SK-N-SH (cell line): ENCODE results near the gene CERS6. TPM values are rescaled to one million over a fixed set of nuclear protein-coding genes. Genes with fewer than 3 reads are reported as not detected.

Experiments used
- CTCF ChIA-PET: fragments of 300-600, 350-600 bp; formaldehyde crosslinking; extraction: SDS; loops from one replicate; lab custom pipeline; 2021; lab: Yijun Ruan, JAX
- POLR2A ChIA-PET: fragments of 350-600 bp; sonication (Branson Sonifier 250); formaldehyde crosslinking; extraction: SDS; loops from one replicate; lab custom pipeline; 2020; ENCODE audit warnings: antibody characterized with exemption, inconsistent platforms; lab: Yijun Ruan, JAX
- DNase-seq: peaks from one replicate; pipeline ENCODE4 v3.0.0; 2012
- H2AFZ ChIP-seq: fragments of 200-600 bp; sonication (generic); 2 replicates; pipeline ENCODE4 v1.8.1; 2016; ENCODE audit warnings: antibody characterized with exemption, mild to moderate bottlenecking, low read depth
- H3F3A ChIP-seq: fragments of 200-600 bp; sonication (generic); replicated peaks from 2 replicates; pipeline ENCODE3; 2016; ENCODE audit warnings: antibody characterized with exemption, mild to moderate bottlenecking; ENCODE audit not compliant: insufficient read depth
- H3K27ac ChIP-seq, 2 experiments: fragments of 200-500 bp in 1 of 2; fragments of 200-600 bp in 1 of 2; sonication (Bioruptor generic) in 1 of 2; sonication (generic), shearing (Covaris generic) in 1 of 2; 2 replicates each; pipeline versions ENCODE4 v1.5.1 to v1.6.1; 2014 to 2016; ENCODE audit warnings: low read depth in 2 of 2, inconsistent platforms in 1 of 2, low read length in 1 of 2, mild to moderate bottlenecking in 1 of 2, mixed read lengths in 1 of 2
- H3K27me3 ChIP-seq: fragments of 200-600 bp; sonication (generic), shearing (Covaris generic); 2 replicates; pipeline ENCODE4 v1.6.1; 2016; ENCODE audit warnings: mixed run types; ENCODE audit not compliant: insufficient read depth
- H3K36me3 ChIP-seq, 2 experiments: fragments of 200-500 bp in 1 of 2; fragments of 200-600 bp in 1 of 2; sonication (Bioruptor generic) in 1 of 2; sonication (generic) in 1 of 2; replicated peaks in 1 of 2; 2 replicates each; pipeline versions ENCODE3 to v1.5.1; 2014 to 2016; ENCODE audit warnings: low read length in 1 of 2, mild to moderate bottlenecking in 1 of 2; ENCODE audit not compliant: insufficient read depth in 2 of 2, control insufficient read depth in 1 of 2
- H3K4me1 ChIP-seq, 2 experiments: fragments of 200-500 bp in 1 of 2; fragments of 200-600 bp in 1 of 2; sonication (Bioruptor generic) in 1 of 2; sonication (generic), shearing (Covaris generic) in 1 of 2; 2 replicates each; pipeline versions ENCODE4 v1.5.1 to v1.6.1; 2014 to 2016; ENCODE audit warnings: low read depth in 1 of 2, low read length in 1 of 2, mixed run types in 1 of 2; ENCODE audit not compliant: insufficient read depth in 2 of 2, control insufficient read depth in 1 of 2
- H3K4me2 ChIP-seq: fragments of 200-600 bp; sonication (generic), shearing (Covaris generic); 2 replicates; pipeline ENCODE4 v1.6.1; 2017; ENCODE audit warnings: mixed run types
- H3K4me3 ChIP-seq, 2 experiments: fragments of 200-500 bp in 1 of 2; fragments of 200-600 bp in 1 of 2; sonication (Bioruptor generic) in 1 of 2; sonication (generic), shearing (Covaris generic) in 1 of 2; 2 replicates each; pipeline versions ENCODE4 v1.5.1 to v1.8.1; 2014 to 2016; ENCODE audit warnings: low read depth in 2 of 2, inconsistent platforms in 1 of 2, low read length in 1 of 2, mild to moderate bottlenecking in 1 of 2, mixed read lengths in 1 of 2, moderate library complexity in 1 of 2
- H3K79me2 ChIP-seq: fragments of 200-600 bp; sonication (generic); 2 replicates; pipeline ENCODE4 v1.8.1; 2017; ENCODE audit warnings: mild to moderate bottlenecking; ENCODE audit not compliant: insufficient read depth
- H3K9ac ChIP-seq: fragments of 200-600 bp; sonication (generic); 2 replicates; pipeline ENCODE4 v1.6.1; 2017; ENCODE audit warnings: mixed run types
- H3K9me2 ChIP-seq: fragments of 200-600 bp; sonication (generic); 2 replicates; pipeline ENCODE4 v1.6.1; 2017; ENCODE audit warnings: mixed run types
- H3K9me3 ChIP-seq: fragments of 200-600 bp; sonication (generic); 2 replicates; pipeline ENCODE4 v1.6.1; 2017; ENCODE audit warnings: mixed run types, mild to moderate bottlenecking, moderate library complexity
- H4K20me1 ChIP-seq: fragments of 200-600 bp; sonication (generic); 2 replicates; pipeline ENCODE4 v1.6.1; 2017; ENCODE audit warnings: mild to moderate bottlenecking, mixed run types; ENCODE audit not compliant: insufficient read depth
- CHD2 ChIP-seq: fragments of 150-350 bp; IDR thresholded peaks from 2 replicates; pipeline ENCODE4 v1.6.1; 2018; ENCODE audit warnings: low read length; ENCODE audit not compliant: partially characterized antibody
- EZH2phosphoT487 ChIP-seq: fragments of 200-600 bp; sonication (generic); IDR thresholded peaks from 2 replicates; pipeline ENCODE4 v1.6.1; 2017; ENCODE audit warnings: low read depth, mixed run types, mild to moderate bottlenecking, antibody characterized with exemption, moderate library complexity, borderline replicate concordance
- FOXJ3 ChIP-seq: sonication (generic); formaldehyde crosslinking; IDR thresholded peaks from 2 replicates; pipeline ENCODE4 v1.5.1; 2020; ENCODE audit warnings: mild to moderate bottlenecking, missing genetic modification reagents
- FOXM1 ChIP-seq: IDR thresholded peaks from 2 replicates; pipeline ENCODE4 v1.4.0; 2012; ENCODE audit warnings: low read depth, mild to moderate bottlenecking
- GABPA ChIP-seq: IDR thresholded peaks from 2 replicates; pipeline ENCODE4 v1.4.0; 2012; ENCODE audit warnings: low read depth, mild to moderate bottlenecking
- GATA2 ChIP-seq: sonication (generic); formaldehyde crosslinking; IDR thresholded peaks from 2 replicates; pipeline ENCODE4 v1.5.0; 2020; ENCODE audit warnings: mild to moderate bottlenecking, missing genetic modification reagents
- NRF1 ChIP-seq: IDR thresholded peaks from 2 replicates; pipeline ENCODE4 v1.6.1; 2012; ENCODE audit warnings: low read depth, mild to moderate bottlenecking, low read length
- RAD21 ChIP-seq: IDR thresholded peaks from 2 replicates; pipeline ENCODE4 v1.6.1; 2012; ENCODE audit warnings: mild to moderate bottlenecking, low read length
- RFX5 ChIP-seq: IDR thresholded peaks from 2 replicates; pipeline ENCODE4 v1.6.1; 2012; ENCODE audit warnings: mild to moderate bottlenecking, improper control_type of control experiment, low read length
- RXRA ChIP-seq: IDR thresholded peaks from 2 replicates; pipeline ENCODE4 v1.4.0; 2012; ENCODE audit warnings: low read depth, mild to moderate bottlenecking, borderline replicate concordance
- TAF1 ChIP-seq: IDR thresholded peaks from 2 replicates; pipeline ENCODE4 v1.6.1; 2012; ENCODE audit warnings: low read depth, mild to moderate bottlenecking, low read length, moderate library complexity, borderline replicate concordance
- YY1 ChIP-seq: IDR thresholded peaks from 2 replicates; pipeline ENCODE4 v1.4.0; 2012; ENCODE audit warnings: low read depth, mild to moderate bottlenecking
- WGBS: methylation state at CpG from one replicate; pipeline ENCODE4 v1.1.6; 2017; ENCODE audit warnings: low lambda C conversion rate; 5-methylcytosine and 5-hydroxymethylcytosine counted together
- polyA plus RNA-seq, 3 experiments: library from polyadenylated mRNA; depleted of rRNA; stranded (reverse); fragments of >200 nt; gene quantifications; 2 replicates each; pipeline ENCODE4 v1.2.3, GENCODE V29; 2012
- TF ChIP-seq, protein P1 (sequence below): fragments of 150-350 bp; IDR thresholded peaks from 2 replicates; pipeline ENCODE4 v1.6.1; 2017; ENCODE audit warnings: antibody characterized with exemption, low read length, low read depth, borderline replicate concordance
- TF ChIP-seq, protein P2 (sequence below): IDR thresholded peaks from 2 replicates; pipeline ENCODE4 v1.4.0; 2012; ENCODE audit warnings: low read depth, borderline replicate concordance
- TF ChIP-seq, protein P3 (sequence below): fragments of 150-350 bp; IDR thresholded peaks from 2 replicates; pipeline ENCODE4 v1.6.1; 2016; ENCODE audit warnings: mild to moderate bottlenecking, low read depth, low read length
- TF ChIP-seq, protein P4 (sequence below): fragments of 200-600 bp; sonication (generic); IDR thresholded peaks from 2 replicates; pipeline ENCODE4 v1.6.1; 2017; ENCODE audit warnings: antibody characterized with exemption, mild to moderate bottlenecking, moderate library complexity
- TF ChIP-seq, protein P5 (sequence below): IDR thresholded peaks from 2 replicates; pipeline ENCODE4 v1.6.1; 2012; ENCODE audit warnings: mild to moderate bottlenecking, low read depth, low read length, moderate library complexity
- TF ChIP-seq, protein P6 (sequence below): IDR thresholded peaks from 2 replicates; pipeline ENCODE4 v1.4.0; 2012; ENCODE audit warnings: low read depth, borderline replicate concordance
- TF ChIP-seq, protein P7 (sequence below): IDR thresholded peaks from 2 replicates; pipeline ENCODE4; 2012

CERS6 gene
- polyA plus RNA-seq, 1 of the 3 experiments (the other 2 are of a cell fraction) = 1.8 TPM

DNA sequence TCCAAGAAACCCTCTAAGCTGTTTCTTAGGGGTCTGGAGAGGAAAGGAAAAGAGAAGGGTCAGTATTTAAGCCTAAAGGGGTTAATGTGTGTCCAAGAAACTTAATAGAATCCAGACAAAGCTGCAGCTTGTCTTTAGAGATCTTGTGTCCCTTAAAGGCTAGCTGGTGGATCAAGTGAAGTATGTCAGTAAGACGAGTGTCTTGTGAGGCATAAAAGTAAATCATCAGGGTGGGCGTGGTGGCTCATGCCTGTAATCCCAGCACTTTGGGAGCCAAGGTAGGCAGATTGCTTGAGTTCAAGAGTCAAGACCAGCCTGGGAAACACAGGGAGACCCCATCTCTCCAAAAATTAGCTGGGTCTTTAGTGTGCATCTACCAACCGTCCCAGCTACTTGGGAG is 47.8 kb downstream of the CERS6 start:
- Histone ChIP-seq H3K9me2 (no peaks in the 10 kb centered on the region), H4K20me1 (no peaks in the 10 kb centered on the region), H3K9me3 (no peaks in the 10 kb centered on the region), H3K4me1 (no peaks in the 10 kb centered on the region), H3K4me3 (no peak overlapping the region), H3K36me3 (no peaks in the 10 kb centered on the region), H3K9ac (no peak overlapping the region), H2AFZ (no peak overlapping the region), H3F3A (no peaks in the 10 kb centered on the region), H3K27me3 (no peaks in the 10 kb centered on the region), H3K27ac (no peak overlapping the region), H3K79me2 (no peaks in the 10 kb centered on the region), H3K4me2 (no peak overlapping the region)
- no peak for DNase-seq
- ChIA-PET POLR2A (no interaction called here), CTCF (interaction anchor here (0.8 to 1.2 kb wide), 2 partner anchors 9 to 16 kb away, joined by 3 to 4 read pairs; no protein-coding TSS in a partner anchor)
- TF ChIP-seq RXRA (no peak), FOXM1 (no peak), RAD21 (no peak), CHD2 (no peak), YY1 (no peak), FOXJ3 (CRISPR knock-in tag) (no peak), TAF1 (no peak), GATA2 (CRISPR knock-in tag) (no peak), EZH2phosphoT487 (no peak), RFX5 (no peak), NRF1 (no peak), GABPA (no peak)
- TF ChIP-seq, protein P1, sequence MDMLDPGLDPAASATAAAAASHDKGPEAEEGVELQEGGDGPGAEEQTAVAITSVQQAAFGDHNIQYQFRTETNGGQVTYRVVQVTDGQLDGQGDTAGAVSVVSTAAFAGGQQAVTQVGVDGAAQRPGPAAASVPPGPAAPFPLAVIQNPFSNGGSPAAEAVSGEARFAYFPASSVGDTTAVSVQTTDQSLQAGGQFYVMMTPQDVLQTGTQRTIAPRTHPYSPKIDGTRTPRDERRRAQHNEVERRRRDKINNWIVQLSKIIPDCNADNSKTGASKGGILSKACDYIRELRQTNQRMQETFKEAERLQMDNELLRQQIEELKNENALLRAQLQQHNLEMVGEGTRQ = no peak
- TF ChIP-seq, protein P2, sequence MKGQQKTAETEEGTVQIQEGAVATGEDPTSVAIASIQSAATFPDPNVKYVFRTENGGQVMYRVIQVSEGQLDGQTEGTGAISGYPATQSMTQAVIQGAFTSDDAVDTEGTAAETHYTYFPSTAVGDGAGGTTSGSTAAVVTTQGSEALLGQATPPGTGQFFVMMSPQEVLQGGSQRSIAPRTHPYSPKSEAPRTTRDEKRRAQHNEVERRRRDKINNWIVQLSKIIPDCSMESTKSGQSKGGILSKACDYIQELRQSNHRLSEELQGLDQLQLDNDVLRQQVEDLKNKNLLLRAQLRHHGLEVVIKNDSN = no peak
- TF ChIP-seq, protein P3, sequence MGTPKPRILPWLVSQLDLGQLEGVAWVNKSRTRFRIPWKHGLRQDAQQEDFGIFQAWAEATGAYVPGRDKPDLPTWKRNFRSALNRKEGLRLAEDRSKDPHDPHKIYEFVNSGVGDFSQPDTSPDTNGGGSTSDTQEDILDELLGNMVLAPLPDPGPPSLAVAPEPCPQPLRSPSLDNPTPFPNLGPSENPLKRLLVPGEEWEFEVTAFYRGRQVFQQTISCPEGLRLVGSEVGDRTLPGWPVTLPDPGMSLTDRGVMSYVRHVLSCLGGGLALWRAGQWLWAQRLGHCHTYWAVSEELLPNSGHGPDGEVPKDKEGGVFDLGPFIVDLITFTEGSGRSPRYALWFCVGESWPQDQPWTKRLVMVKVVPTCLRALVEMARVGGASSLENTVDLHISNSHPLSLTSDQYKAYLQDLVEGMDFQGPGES = no peak
- TF ChIP-seq, protein P4, sequence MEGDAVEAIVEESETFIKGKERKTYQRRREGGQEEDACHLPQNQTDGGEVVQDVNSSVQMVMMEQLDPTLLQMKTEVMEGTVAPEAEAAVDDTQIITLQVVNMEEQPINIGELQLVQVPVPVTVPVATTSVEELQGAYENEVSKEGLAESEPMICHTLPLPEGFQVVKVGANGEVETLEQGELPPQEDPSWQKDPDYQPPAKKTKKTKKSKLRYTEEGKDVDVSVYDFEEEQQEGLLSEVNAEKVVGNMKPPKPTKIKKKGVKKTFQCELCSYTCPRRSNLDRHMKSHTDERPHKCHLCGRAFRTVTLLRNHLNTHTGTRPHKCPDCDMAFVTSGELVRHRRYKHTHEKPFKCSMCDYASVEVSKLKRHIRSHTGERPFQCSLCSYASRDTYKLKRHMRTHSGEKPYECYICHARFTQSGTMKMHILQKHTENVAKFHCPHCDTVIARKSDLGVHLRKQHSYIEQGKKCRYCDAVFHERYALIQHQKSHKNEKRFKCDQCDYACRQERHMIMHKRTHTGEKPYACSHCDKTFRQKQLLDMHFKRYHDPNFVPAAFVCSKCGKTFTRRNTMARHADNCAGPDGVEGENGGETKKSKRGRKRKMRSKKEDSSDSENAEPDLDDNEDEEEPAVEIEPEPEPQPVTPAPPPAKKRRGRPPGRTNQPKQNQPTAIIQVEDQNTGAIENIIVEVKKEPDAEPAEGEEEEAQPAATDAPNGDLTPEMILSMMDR = no peak
- TF ChIP-seq, protein P5, sequence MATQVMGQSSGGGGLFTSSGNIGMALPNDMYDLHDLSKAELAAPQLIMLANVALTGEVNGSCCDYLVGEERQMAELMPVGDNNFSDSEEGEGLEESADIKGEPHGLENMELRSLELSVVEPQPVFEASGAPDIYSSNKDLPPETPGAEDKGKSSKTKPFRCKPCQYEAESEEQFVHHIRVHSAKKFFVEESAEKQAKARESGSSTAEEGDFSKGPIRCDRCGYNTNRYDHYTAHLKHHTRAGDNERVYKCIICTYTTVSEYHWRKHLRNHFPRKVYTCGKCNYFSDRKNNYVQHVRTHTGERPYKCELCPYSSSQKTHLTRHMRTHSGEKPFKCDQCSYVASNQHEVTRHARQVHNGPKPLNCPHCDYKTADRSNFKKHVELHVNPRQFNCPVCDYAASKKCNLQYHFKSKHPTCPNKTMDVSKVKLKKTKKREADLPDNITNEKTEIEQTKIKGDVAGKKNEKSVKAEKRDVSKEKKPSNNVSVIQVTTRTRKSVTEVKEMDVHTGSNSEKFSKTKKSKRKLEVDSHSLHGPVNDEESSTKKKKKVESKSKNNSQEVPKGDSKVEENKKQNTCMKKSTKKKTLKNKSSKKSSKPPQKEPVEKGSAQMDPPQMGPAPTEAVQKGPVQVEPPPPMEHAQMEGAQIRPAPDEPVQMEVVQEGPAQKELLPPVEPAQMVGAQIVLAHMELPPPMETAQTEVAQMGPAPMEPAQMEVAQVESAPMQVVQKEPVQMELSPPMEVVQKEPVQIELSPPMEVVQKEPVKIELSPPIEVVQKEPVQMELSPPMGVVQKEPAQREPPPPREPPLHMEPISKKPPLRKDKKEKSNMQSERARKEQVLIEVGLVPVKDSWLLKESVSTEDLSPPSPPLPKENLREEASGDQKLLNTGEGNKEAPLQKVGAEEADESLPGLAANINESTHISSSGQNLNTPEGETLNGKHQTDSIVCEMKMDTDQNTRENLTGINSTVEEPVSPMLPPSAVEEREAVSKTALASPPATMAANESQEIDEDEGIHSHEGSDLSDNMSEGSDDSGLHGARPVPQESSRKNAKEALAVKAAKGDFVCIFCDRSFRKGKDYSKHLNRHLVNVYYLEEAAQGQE = no peak
- TF ChIP-seq, protein P6, sequence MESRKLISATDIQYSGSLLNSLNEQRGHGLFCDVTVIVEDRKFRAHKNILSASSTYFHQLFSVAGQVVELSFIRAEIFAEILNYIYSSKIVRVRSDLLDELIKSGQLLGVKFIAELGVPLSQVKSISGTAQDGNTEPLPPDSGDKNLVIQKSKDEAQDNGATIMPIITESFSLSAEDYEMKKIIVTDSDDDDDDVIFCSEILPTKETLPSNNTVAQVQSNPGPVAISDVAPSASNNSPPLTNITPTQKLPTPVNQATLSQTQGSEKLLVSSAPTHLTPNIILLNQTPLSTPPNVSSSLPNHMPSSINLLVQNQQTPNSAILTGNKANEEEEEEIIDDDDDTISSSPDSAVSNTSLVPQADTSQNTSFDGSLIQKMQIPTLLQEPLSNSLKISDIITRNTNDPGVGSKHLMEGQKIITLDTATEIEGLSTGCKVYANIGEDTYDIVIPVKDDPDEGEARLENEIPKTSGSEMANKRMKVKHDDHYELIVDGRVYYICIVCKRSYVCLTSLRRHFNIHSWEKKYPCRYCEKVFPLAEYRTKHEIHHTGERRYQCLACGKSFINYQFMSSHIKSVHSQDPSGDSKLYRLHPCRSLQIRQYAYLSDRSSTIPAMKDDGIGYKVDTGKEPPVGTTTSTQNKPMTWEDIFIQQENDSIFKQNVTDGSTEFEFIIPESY = no peak
- TF ChIP-seq, protein P7, sequence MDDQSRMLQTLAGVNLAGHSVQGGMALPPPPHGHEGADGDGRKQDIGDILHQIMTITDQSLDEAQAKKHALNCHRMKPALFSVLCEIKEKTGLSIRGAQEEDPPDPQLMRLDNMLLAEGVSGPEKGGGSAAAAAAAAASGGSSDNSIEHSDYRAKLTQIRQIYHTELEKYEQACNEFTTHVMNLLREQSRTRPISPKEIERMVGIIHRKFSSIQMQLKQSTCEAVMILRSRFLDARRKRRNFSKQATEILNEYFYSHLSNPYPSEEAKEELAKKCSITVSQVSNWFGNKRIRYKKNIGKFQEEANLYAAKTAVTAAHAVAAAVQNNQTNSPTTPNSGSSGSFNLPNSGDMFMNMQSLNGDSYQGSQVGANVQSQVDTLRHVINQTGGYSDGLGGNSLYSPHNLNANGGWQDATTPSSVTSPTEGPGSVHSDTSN = no peak
- WGBS = 85% methylated on average over 3 of the region's 3 CpGs
